ENCODE measurements around the gene LRRC23. TPM values are rescaled to one million over a fixed set of nuclear protein-coding genes. Genes with fewer than 3 reads are reported as not detected.

LRRC23 gene
- total and polyA plus RNA-seq, 2 donors (not counting 1 experiment from before 2014, with no cell fraction given): 5.3 to 14.4 TPM

- 76% methylated on average over 18 of the region's 25 CpGs for WGBS (ENCODE audit: insufficient coverage)
- POLR2A ChIA-PET: interaction anchor here (1.6 to 18.2 kb wide), 2 partner anchors 18 to 36 kb away, joined by 9 to 662 read pairs; partner anchors contain the start of genes C12orf57, PTPN6 and RNU7-1
- peaks cover 0 to 69% of the 10 kb centered on the region in 2 experiments for H3K36me3 ChIP-seq (replicated peaks in 1 of 2; ENCODE audit: control extremely low read depth in 1 of 2, control insufficient read depth in 1 of 2, extremely low read depth in 1 of 2, insufficient read depth in 2 of 2, low read length in 1 of 2)
- Mint-ChIP-seq H3K9me3 (ENCODE audit: insufficient read depth) (no peaks in the 10 kb centered on the region), H3K27ac (peak overlapping the region; percentile 98), H3K4me1 (peaks cover 75% of the 10 kb centered on the region), H3K27me3 (no peaks in the 10 kb centered on the region), H3K4me3 (peak overlapping the region; percentile 91)
- peak overlapping the region; percentile 92 for H3K4me2 ChIP-seq (replicated peaks; ENCODE audit: low read depth, low read length, poor library complexity, severe bottlenecking)
- H3K79me2 ChIP-seq (ENCODE audit: control insufficient read depth, insufficient read depth, low read length): peaks cover 33% of the 10 kb centered on the region
- CTCF ChIA-PET: interaction anchor here (1.3 to 13.5 kb wide), 5 partner anchors 17 to 150 kb away, joined by 4 to 944 read pairs (median 110); partner anchors contain the start of genes C12orf57, PTPN6, RNU7-1 and SPSB2
- peaks cover 6% of the 10 kb centered on the region for H4K20me1 ChIP-seq (ENCODE audit: control insufficient read depth, insufficient read depth, low read length, poor library complexity, severe bottlenecking)
- H3K9ac ChIP-seq (ENCODE audit: low read length): no peak overlapping the region
- H3K27me3 ChIP-seq (replicated peaks in 1 of 4; ENCODE audit: control extremely low read depth in 1 of 4, control insufficient read depth in 3 of 4, insufficient read depth in 4 of 4, low read length in 3 of 4): no peaks in the 10 kb centered on the region
- intact Hi-C loops (cut with micrococcal nuclease): no loop called here
- peaks cover 71 to 79% of the 10 kb centered on the region in 2 donors for H3K4me1 ChIP-seq (ENCODE audit: control insufficient read depth in 2 of 2, insufficient read depth in 2 of 2, low read length in 2 of 2)
- H3K27ac ChIP-seq (ENCODE audit: low read length in 2 of 2): peak overlapping the region; percentile 95 to 99
- no peak overlapping the region for H3K4me3 ChIP-seq (ENCODE audit: control extremely low read depth in 1 of 5, extremely low read depth in 1 of 5, insufficient read depth in 1 of 5, low read depth in 2 of 5, low read length in 4 of 5)
- TF ChIP-seq EZH2 (IDR thresholded peaks at IDR 0.05; ENCODE audit: borderline replicate concordance, insufficient read depth, low read depth, low read length, poor library complexity, severe bottlenecking): no peak
- no peak for TF ChIP-seq CTCF (IDR thresholded peaks at IDR 0.05)
- peak; percentile 37 for DNase-seq
- H2AFZ ChIP-seq (ENCODE audit: insufficient read depth, low read depth, low read length, poor library complexity, severe bottlenecking): no peak overlapping the region
- no peaks in the 10 kb centered on the region for H3K9me3 ChIP-seq (ENCODE audit: control extremely low read depth in 1 of 3, control insufficient read depth in 2 of 3, insufficient read depth in 1 of 3, low read length in 2 of 3)
- no peak for ATAC-seq (ENCODE audit: low read depth)
These were observed 57.8 kb downstream of the LRRC23 start for GRCh38 chr12:6962285-6963015.

All from B cell (primary cell).